Progenitor cell of endocrine pancreas (in vitro differentiated cells): ENCODE results near the gene DCAF10. TPM values are rescaled to one million over a fixed set of nuclear protein-coding genes. Genes with fewer than 3 reads are reported as not detected.
"Not testable (repeated sequence)": the region's sequence is repeated elsewhere in the genome, so short reads cannot be mapped to it uniquely, and the experiment has no call there.

Source experiments
- DNase-seq: peaks from one replicate; pipeline ENCODE4 v3.0.0; 2021; ENCODE audit warnings: low spot score; ENCODE audit not compliant: unreplicated experiment
- H3K27ac Mint-ChIP-seq: 2 replicates; pipeline ENCODE4 v1.8.0; 2021; ENCODE audit warnings: mild to moderate bottlenecking, moderate library complexity, mixed read lengths
- H3K27me3 Mint-ChIP-seq: 2 replicates; pipeline ENCODE4 v1.8.0; 2021; ENCODE audit warnings: mixed read lengths
- H3K36me3 Mint-ChIP-seq: 2 replicates; pipeline ENCODE4 v1.8.0; 2022; ENCODE audit warnings: mixed read lengths; ENCODE audit not compliant: insufficient read depth
- H3K4me1 Mint-ChIP-seq: 2 replicates; pipeline ENCODE4 v1.8.0; 2021; ENCODE audit warnings: low read depth, mixed read lengths
- H3K4me3 Mint-ChIP-seq: 2 replicates; pipeline ENCODE4 v1.8.0; 2021; ENCODE audit warnings: low read depth, mild to moderate bottlenecking, moderate library complexity, mixed read lengths
- H3K9me3 Mint-ChIP-seq: 2 replicates; pipeline ENCODE4 v1.8.0; 2021; ENCODE audit warnings: low read depth, mixed read lengths
- total RNA-seq: library from RNA; stranded (reverse); gene quantifications from 2 replicates; pipeline ENCODE4 v1.2.1, GENCODE V29; 2021
- TF ChIP-seq, protein P1 (sequence below): fragments of 200-600 bp; sonication (generic); IDR thresholded peaks from one replicate; pipeline ENCODE4 v1.5.0; 2021; ENCODE audit warnings: antibody characterized with exemption, mild to moderate bottlenecking; ENCODE audit not compliant: unreplicated experiment

The DCAF10 gene
- total RNA-seq, 1 donor from 2014 or later = 29.4 TPM

DNA sequence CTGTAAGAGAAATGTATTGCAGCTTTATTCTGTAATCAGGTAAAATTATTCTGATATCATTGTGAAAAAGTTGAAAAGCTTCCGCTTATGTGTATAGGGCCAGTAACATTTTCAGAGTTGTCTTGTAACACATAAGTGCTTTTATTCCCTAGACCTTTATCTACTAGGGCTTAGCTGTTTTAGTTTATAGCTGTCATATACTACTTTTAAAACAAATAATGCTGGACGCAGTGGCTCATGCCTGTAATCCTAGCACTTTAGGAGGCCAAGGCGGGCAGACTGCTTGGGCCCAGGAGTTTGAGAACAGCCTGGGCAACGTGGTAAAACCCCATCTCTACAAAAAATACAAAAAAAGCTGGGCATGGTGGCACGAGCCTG is 70.2 kb downstream of the DCAF10 start:
- Mint-ChIP-seq H3K9me3 (no peaks in the 10 kb centered on the region), H3K4me3 (no peak overlapping the region), H3K4me1 (no peaks in the 10 kb centered on the region), H3K27ac (no peak overlapping the region), H3K36me3 (peaks cover 6% of the 10 kb centered on the region), H3K27me3 (no peaks in the 10 kb centered on the region)
- TF ChIP-seq, protein P1, sequence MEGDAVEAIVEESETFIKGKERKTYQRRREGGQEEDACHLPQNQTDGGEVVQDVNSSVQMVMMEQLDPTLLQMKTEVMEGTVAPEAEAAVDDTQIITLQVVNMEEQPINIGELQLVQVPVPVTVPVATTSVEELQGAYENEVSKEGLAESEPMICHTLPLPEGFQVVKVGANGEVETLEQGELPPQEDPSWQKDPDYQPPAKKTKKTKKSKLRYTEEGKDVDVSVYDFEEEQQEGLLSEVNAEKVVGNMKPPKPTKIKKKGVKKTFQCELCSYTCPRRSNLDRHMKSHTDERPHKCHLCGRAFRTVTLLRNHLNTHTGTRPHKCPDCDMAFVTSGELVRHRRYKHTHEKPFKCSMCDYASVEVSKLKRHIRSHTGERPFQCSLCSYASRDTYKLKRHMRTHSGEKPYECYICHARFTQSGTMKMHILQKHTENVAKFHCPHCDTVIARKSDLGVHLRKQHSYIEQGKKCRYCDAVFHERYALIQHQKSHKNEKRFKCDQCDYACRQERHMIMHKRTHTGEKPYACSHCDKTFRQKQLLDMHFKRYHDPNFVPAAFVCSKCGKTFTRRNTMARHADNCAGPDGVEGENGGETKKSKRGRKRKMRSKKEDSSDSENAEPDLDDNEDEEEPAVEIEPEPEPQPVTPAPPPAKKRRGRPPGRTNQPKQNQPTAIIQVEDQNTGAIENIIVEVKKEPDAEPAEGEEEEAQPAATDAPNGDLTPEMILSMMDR = no peak
- DNase-seq = no peak

DNA sequence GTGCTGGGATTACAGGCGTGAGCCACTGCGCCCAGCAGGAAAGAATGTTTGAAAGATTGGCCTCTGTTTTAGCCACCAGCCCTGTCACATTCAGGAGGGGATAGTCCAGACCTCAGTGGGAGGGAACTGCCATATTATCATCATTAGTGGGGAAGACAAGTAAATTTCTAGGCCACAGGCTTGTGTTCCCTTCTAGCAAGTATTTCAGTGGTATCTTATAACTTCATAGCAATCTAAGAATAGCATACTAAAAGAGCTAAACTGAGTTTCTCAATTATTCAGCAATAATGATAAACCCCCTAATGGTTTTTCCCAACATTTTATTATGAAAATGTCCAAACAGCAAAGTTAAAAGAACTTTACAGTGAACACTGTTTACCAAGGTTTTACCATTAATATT is 73.4 kb downstream of the DCAF10 start:
- Mint-ChIP-seq H3K4me3 (no peak overlapping the region), H3K9me3 (peaks cover 4% of the 10 kb centered on the region), H3K27ac (no peak overlapping the region), H3K36me3 (peaks cover 15% of the 10 kb centered on the region), H3K27me3 (no peaks in the 10 kb centered on the region), H3K4me1 (no peaks in the 10 kb centered on the region)
- TF ChIP-seq, protein P1 = no peak
- no peak for DNase-seq

- peaks cover 21% of the 10 kb centered on the region for H3K36me3 Mint-ChIP-seq
- H3K4me3 Mint-ChIP-seq = no peak overlapping the region
- TF ChIP-seq, protein P1 = no peak
- H3K9me3 Mint-ChIP-seq = peaks cover 4% of the 10 kb centered on the region
- no peak overlapping the region for H3K27ac Mint-ChIP-seq
- no peaks in the 10 kb centered on the region for H3K4me1 Mint-ChIP-seq
- H3K27me3 Mint-ChIP-seq = no peaks in the 10 kb centered on the region
- no peak for DNase-seq
These were observed 75.8 kb downstream of the DCAF10 start for GRCh38 chr9:37876376-37876775.

- H3K27me3 Mint-ChIP-seq = no peaks in the 10 kb centered on the region
- H3K4me1 Mint-ChIP-seq = no peaks in the 10 kb centered on the region
- H3K27ac Mint-ChIP-seq = no peak overlapping the region
- peaks cover 4% of the 10 kb centered on the region for H3K9me3 Mint-ChIP-seq
- no peak for DNase-seq
- H3K36me3 Mint-ChIP-seq = peaks cover 25% of the 10 kb centered on the region
- TF ChIP-seq, protein P1 = no peak
- no peak overlapping the region for H3K4me3 Mint-ChIP-seq
These were observed 80.4 kb downstream of the DCAF10 start for GRCh38 chr9:37880916-37881479.

DNA sequence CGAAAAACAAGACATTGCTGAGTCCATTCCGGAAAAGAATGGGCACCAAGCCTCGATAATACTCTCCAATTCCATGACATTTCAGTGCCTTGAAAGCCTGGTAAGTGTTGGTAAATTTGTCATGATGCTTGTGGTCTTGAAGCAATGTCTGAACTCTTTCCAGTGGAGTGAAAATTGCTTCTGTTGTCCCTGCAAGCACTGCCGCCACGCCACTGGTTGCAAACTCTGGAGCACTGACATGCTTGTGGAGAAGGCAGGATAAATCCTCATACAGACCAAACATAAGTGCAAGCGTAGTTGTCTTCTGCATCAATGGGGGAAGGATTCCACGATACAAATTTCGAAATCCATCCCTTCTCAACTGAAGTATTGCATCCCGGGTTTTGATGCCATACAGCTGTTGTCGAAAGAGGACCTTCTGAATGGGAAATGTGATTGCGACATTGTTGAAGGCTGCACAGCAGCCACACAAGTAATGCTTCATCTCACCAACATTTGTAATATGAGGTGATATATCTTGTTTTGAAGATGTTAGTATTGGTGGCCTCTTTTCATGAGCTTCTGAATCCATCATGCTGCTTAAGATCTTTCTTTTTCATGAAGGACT is 87.5 kb downstream of the DCAF10 start:
- peaks cover 33% of the 10 kb centered on the region for H3K36me3 Mint-ChIP-seq
- DNase-seq, H3K4me3 Mint-ChIP-seq, H3K4me1 Mint-ChIP-seq, H3K27me3 Mint-ChIP-seq, H3K27ac Mint-ChIP-seq, H3K9me3 Mint-ChIP-seq: not testable (repeated sequence)

- Mint-ChIP-seq H3K4me3 (no peak overlapping the region), H3K36me3 (peaks cover 37% of the 10 kb centered on the region), H3K9me3 (peaks cover 3% of the 10 kb centered on the region), H3K27me3 (no peaks in the 10 kb centered on the region), H3K27ac (no peak overlapping the region), H3K4me1 (no peaks in the 10 kb centered on the region)
- no peak for DNase-seq
- TF ChIP-seq, protein P1 = no peak
These were observed 88.9 kb downstream of the DCAF10 start for GRCh38 chr9:37889536-37889935.

- not testable (repeated sequence) for DNase-seq, H3K4me1 Mint-ChIP-seq, H3K27ac Mint-ChIP-seq, H3K27me3 Mint-ChIP-seq, H3K4me3 Mint-ChIP-seq, H3K9me3 Mint-ChIP-seq
- peaks cover 40% of the 10 kb centered on the region for H3K36me3 Mint-ChIP-seq
These were observed 90.4 kb downstream of the DCAF10 start for GRCh38 chr9:37891042-37891441.
